Vagina (tissue), 2 donors: ENCODE results near the gene CES4A. TPM values are rescaled to one million over a fixed set of nuclear protein-coding genes. Genes with fewer than 3 reads are reported as not detected.

Experiments used
- DNase-seq, 2 donors: peaks; one replicate each; pipeline ENCODE4 v3.0.0-alpha.2; 2017; ENCODE audit errors: extremely low spot score in 2 of 2
- H3K27ac ChIP-seq: fragments of 200-600 bp; sonication (generic); one replicate; pipeline ENCODE4 v1.5.1; 2019
- H3K27me3 ChIP-seq: fragments of 200-600 bp; sonication (generic); one replicate; pipeline ENCODE4 v1.5.1; 2019
- H3K36me3 ChIP-seq, 2 donors: fragments of 200-600 bp; sonication (generic); one replicate each; pipeline ENCODE4 v1.5.1; 2017 to 2019
- H3K4me1 ChIP-seq: fragments of 200-600 bp; sonication (generic); one replicate; pipeline ENCODE4 v1.5.1; 2019
- H3K4me3 ChIP-seq, 2 donors: fragments of 200-600 bp; sonication (generic); 1 replicate in 1 of 2; 2 replicates in 1 of 2; pipeline ENCODE4 v1.5.1; 2016 to 2019
- H3K9me3 ChIP-seq: fragments of 200-600 bp; sonication (generic); one replicate; pipeline ENCODE4 v1.5.1; 2019
- POLR2A ChIP-seq, 2 donors: fragments of 450-650 bp; IDR thresholded peaks; one replicate each; pipeline ENCODE4 v1.6.1; 2017; ENCODE audit warnings: antibody characterized with exemption in 2 of 2, mild to moderate bottlenecking in 2 of 2, moderate library complexity in 2 of 2
- POLR2AphosphoS5 ChIP-seq, 2 donors: sonication (generic); formaldehyde crosslinking; IDR thresholded peaks; one replicate each; pipeline ENCODE4 v1.9.0; 2017; ENCODE audit warnings: antibody characterized with exemption in 2 of 2, mild to moderate bottlenecking in 2 of 2, low read depth in 1 of 2; ENCODE audit not compliant: insufficient read depth in 1 of 2
- intact Hi-C: fragments of 100-400 bp; cut with DNase I; formaldehyde crosslinking; loops from one replicate; pipeline ENCODE4 v1.15.1; 2023
- total RNA-seq: library from RNA; depleted of rRNA; stranded (reverse); fragments of >200 nt; gene quantifications from one replicate; pipeline ENCODE4 v1.2.3, GENCODE V29; 2016
- TF ChIP-seq, protein P1 (sequence below), 3 experiments: fragments of 450-650 bp in 2 of 3; fragments of 200-600 bp in 1 of 3; sonication (generic) in 1 of 3; IDR thresholded peaks; one replicate each; pipeline ENCODE4 v1.5.1; 2017 to 2019; ENCODE audit warnings: antibody characterized with exemption in 3 of 3, mild to moderate bottlenecking in 2 of 3, moderate library complexity in 2 of 3

CES4A gene
- total RNA-seq, 1 donor from 2014 or later = 12.5 TPM

DNA sequence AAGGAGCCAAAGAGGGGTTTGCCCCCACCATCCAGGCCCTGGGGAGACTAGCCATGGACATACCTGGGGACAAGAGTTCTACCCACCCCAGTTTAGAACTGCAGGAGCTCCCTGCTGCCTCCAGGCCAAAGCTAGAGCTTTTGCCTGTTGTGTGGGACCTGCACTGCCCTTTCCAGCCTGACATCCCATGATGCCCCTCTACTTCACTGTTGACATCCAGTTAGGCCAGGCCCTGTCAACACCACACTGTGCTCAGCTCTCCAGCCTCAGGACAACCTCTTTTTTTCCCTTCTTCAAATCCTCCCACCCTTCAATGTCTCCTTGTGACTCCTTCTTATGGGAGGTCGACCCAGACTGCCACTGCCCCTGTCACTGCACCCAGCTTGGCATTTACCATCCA lies 20.8 kb downstream of the CES4A start:
- no peaks in the 10 kb centered on the region for H3K27me3 ChIP-seq
- no peak overlapping the region for H3K4me3 ChIP-seq
- intact Hi-C loops = no loop called here
- H3K4me1 ChIP-seq = peaks cover 14% of the 10 kb centered on the region
- DNase-seq = no peak
- no peak overlapping the region for H3K27ac ChIP-seq
- no peak for TF ChIP-seq POLR2A (IDR thresholded peaks at IDR 0.05)
- no peak for TF ChIP-seq POLR2AphosphoS5 (IDR thresholded peaks at IDR 0.05; ENCODE audit: insufficient read depth in 1 of 2, low read depth in 1 of 2)
- TF ChIP-seq, protein P1, sequence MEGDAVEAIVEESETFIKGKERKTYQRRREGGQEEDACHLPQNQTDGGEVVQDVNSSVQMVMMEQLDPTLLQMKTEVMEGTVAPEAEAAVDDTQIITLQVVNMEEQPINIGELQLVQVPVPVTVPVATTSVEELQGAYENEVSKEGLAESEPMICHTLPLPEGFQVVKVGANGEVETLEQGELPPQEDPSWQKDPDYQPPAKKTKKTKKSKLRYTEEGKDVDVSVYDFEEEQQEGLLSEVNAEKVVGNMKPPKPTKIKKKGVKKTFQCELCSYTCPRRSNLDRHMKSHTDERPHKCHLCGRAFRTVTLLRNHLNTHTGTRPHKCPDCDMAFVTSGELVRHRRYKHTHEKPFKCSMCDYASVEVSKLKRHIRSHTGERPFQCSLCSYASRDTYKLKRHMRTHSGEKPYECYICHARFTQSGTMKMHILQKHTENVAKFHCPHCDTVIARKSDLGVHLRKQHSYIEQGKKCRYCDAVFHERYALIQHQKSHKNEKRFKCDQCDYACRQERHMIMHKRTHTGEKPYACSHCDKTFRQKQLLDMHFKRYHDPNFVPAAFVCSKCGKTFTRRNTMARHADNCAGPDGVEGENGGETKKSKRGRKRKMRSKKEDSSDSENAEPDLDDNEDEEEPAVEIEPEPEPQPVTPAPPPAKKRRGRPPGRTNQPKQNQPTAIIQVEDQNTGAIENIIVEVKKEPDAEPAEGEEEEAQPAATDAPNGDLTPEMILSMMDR (IDR thresholded peaks at IDR 0.05) = no peak
- H3K36me3 ChIP-seq = no peaks in the 10 kb centered on the region
- H3K9me3 ChIP-seq = no peaks in the 10 kb centered on the region

DNA sequence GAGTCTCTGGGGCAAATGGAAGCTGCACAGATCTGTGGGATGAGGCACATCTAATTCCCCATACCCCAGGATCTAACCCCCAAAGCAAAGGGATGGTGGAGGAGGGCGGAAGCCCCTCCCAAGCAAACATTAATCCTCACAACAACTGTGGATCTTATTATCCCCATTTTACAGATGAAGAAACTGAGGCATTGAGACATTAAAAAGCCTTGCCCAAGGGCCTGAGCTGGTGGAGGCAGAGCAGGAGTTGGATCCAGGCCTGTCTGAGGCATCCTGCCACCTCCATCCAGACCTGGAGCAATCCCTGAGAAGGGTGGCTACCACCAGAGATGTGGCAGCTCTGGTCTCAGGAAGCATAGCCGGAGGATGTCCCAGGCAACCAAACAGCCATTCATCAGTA lies 22.9 kb downstream of the CES4A start:
- H3K4me1 ChIP-seq = peaks cover 23% of the 10 kb centered on the region
- no peak for TF ChIP-seq POLR2A (IDR thresholded peaks at IDR 0.05)
- TF ChIP-seq, protein P1 (IDR thresholded peaks at IDR 0.05) = no peak
- TF ChIP-seq POLR2AphosphoS5 (IDR thresholded peaks at IDR 0.05; ENCODE audit: insufficient read depth in 1 of 2, low read depth in 1 of 2) = no peak
- H3K4me3 ChIP-seq = no peak overlapping the region
- no peaks in the 10 kb centered on the region for H3K9me3 ChIP-seq
- no peak for DNase-seq
- no peaks in the 10 kb centered on the region for H3K27me3 ChIP-seq
- H3K27ac ChIP-seq = no peak overlapping the region
- intact Hi-C loops = no loop called here
- no peaks in the 10 kb centered on the region for H3K36me3 ChIP-seq

DNA sequence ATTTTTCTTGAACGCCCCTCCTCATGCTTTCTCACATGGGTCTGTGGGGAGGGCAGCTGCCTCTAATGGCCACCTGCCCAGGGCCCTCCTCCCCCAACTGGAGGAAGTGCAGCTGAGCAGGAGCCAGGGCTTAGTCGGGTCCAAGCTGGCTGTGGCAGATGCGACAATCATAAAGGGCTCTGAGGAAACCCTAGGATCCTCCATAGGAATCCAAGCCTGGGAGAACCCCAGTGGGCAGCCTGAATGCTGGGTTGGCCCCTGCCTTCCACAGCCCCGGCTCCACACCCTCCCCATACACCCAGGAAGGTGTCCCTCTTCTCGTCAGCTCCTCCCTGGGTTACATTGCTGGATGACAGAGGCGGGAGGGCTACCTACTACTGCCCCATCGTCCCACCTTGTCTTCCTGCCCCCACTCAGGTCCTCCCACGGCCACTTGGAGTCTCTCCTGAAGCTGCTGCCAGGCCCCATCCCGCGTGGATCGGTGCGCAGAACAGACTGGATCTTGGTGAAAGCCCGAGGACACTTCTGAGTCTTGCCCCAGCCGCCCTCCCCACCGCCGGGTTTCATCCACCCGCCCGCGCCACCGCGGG lies 24.9 kb downstream of the CES4A start:
- no peak for DNase-seq
- H3K4me1 ChIP-seq = peaks cover 23% of the 10 kb centered on the region
- intact Hi-C loops = no loop called here
- H3K27ac ChIP-seq = peak overlapping the region; percentile 66
- H3K9me3 ChIP-seq = no peaks in the 10 kb centered on the region
- TF ChIP-seq, protein P1 (IDR thresholded peaks at IDR 0.05) = no peak
- TF ChIP-seq POLR2A (IDR thresholded peaks at IDR 0.05) (no peak), POLR2AphosphoS5 (IDR thresholded peaks at IDR 0.05; ENCODE audit: insufficient read depth in 1 of 2, low read depth in 1 of 2) (no peak)
- H3K4me3 ChIP-seq = peak overlapping the region; percentile 54 to 64
- H3K36me3 ChIP-seq = no peaks in the 10 kb centered on the region
- no peaks in the 10 kb centered on the region for H3K27me3 ChIP-seq

DNA sequence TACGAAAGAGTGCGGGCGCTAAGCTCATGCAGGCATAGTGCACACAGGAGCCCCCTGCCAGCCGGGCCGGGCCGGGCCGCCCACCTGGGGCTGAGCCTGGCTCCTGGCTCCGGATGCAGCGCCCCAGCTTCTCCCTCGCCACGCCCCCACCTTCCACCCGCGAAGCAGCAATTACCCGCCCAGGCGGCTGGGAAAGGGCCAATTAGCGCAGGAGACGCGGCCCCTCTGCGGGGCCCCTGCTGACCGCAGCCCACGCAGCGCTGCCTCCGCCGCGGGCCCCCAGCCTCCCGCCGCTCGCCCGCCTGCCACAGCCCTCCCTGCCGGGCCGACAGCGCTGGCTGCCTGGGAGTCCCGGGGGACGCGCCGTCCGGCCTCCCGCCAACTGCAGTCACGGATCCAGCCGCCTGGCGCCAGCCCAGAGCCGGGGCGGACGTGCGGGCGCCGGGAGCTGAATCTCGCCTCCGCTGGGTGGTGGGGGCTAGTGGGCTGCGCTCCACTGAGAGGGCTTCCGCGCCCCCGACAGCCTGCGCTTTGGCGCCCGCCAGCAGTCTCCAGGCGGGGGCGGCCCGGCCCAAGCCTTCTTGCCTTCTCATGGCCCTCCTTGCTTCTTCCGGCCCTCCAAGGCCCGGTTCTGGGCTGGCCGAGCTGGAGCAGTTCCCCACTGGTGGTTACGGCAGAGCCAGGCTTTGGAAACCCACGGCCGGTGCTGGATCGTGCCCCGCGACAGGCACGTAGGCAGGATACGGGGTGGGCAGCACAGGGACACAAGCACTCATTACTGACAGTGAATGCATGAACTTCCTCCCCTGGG lies 25.6 kb downstream of the CES4A start:
- Histone ChIP-seq H3K27ac (peak overlapping the region; percentile 66), H3K4me3 (peak overlapping the region; percentile 54 to 64), H3K9me3 (no peaks in the 10 kb centered on the region), H3K27me3 (no peaks in the 10 kb centered on the region), H3K4me1 (peaks cover 23% of the 10 kb centered on the region), H3K36me3 (no peaks in the 10 kb centered on the region)
- intact Hi-C loops = no loop called here
- no peak for DNase-seq
- TF ChIP-seq, protein P1 (IDR thresholded peaks at IDR 0.05) = peak in 1 of 3 experiments; percentile 16
- TF ChIP-seq POLR2A (IDR thresholded peaks at IDR 0.05) = no peak
